HepG2 (cell line): Measurements from ENCODE around the gene DYNLT2B. TPM values are rescaled to one million over a fixed set of nuclear protein-coding genes. Genes with fewer than 3 reads are reported as not detected.

Experiments
- ATAC-seq: fragments of 200-7000 bp; cut with Tn5 transposase; 3 replicates; pipeline ENCODE4 v1.9.1; 2020; ENCODE audit warnings: mild to moderate bottlenecking, moderate library complexity
- BruUV-seq: library from RNA; stranded (reverse); fragments of 400-500 nt; replicated peaks from 2 replicates; lab custom pipeline; 2021; lab: Mats Ljungman, UMichigan
- CTCF ChIA-PET: fragments of 300-600 bp; formaldehyde crosslinking; extraction: SDS; loops from one replicate; lab custom pipeline; 2021; ENCODE audit warnings: low total read pairs, inconsistent platforms, low intra/inter-chr PET ratio; lab: Yijun Ruan, JAX
- POLR2A ChIA-PET: fragments of 350-600 bp; sonication (Branson Sonifier 250); formaldehyde crosslinking; loops from one replicate; lab custom pipeline; 2020; ENCODE audit warnings: antibody characterized with exemption, inconsistent platforms; lab: Yijun Ruan, JAX
- DNase-seq: peaks from one replicate; pipeline ENCODE4 v3.0.0-alpha.2; 2015; ENCODE audit warnings: low spot score
- FAIRE-seq: peaks from 3 replicates; lab custom pipeline; 2011; peaks lifted over from hg19 to GRCh38; lab: Jason Lieb, UNC
- H2AFZ ChIP-seq: one replicate; pipeline ENCODE4 v1.6.1; 2011; ENCODE audit warnings: low read length, inconsistent platforms
- H3K27ac ChIP-seq: fragments of 300-600 bp; 3 replicates; pipeline ENCODE4 v1.8.0; 2011; ENCODE audit warnings: mixed run types, mild to moderate bottlenecking, mixed read lengths, low read length, inconsistent platforms; ENCODE audit not compliant: insufficient read depth; ENCODE audit errors: extremely low read length
- H3K27me3 ChIP-seq, 2 experiments: fragments of 200-600 bp in 1 of 2; 2 replicates in 1 of 2; 3 replicates in 1 of 2; pipeline versions ENCODE4 v1.6.0 to v1.8.0; 2011; ENCODE audit warnings: low read length in 2 of 2, mild to moderate bottlenecking in 2 of 2, moderate library complexity in 2 of 2, inconsistent platforms in 1 of 2; ENCODE audit not compliant: insufficient read depth in 2 of 2, control insufficient read depth in 1 of 2
- H3K36me3 ChIP-seq, 2 experiments: fragments of 200-600 bp in 1 of 2; replicated peaks in 1 of 2; 2 replicates in 1 of 2; 3 replicates in 1 of 2; pipeline versions ENCODE4 v1.5.1 to v1.8.0; 2011; ENCODE audit warnings: low read length in 2 of 2, inconsistent platforms in 1 of 2; ENCODE audit not compliant: insufficient read depth in 2 of 2, control insufficient read depth in 1 of 2
- H3K4me1 ChIP-seq: 2 replicates; pipeline ENCODE4 v1.5.1; 2012; ENCODE audit warnings: low read length, inconsistent platforms; ENCODE audit not compliant: insufficient read depth
- H3K4me2 ChIP-seq: 2 replicates; pipeline ENCODE4 v1.6.0; 2011; ENCODE audit warnings: low read depth, low read length, inconsistent platforms
- H3K4me3 ChIP-seq, 3 experiments: fragments of 200-600 bp in 1 of 3; sonication (generic), shearing (Covaris generic) in 1 of 3; replicated peaks in 1 of 3; 2 replicates each; pipeline ENCODE4 v1.5.1; 2011 to 2016; ENCODE audit warnings: low read length in 3 of 3, inconsistent platforms in 2 of 3, low read depth in 2 of 3, mild to moderate bottlenecking in 2 of 3, control low read depth in 1 of 3, mixed read lengths in 1 of 3; ENCODE audit not compliant: insufficient read depth in 1 of 3
- H3K79me2 ChIP-seq: one replicate; pipeline ENCODE4 v1.6.1; 2011; ENCODE audit warnings: low read length, inconsistent platforms; ENCODE audit not compliant: insufficient read depth
- H3K9ac ChIP-seq: 2 replicates; pipeline ENCODE4 v1.6.0; 2011; ENCODE audit warnings: mild to moderate bottlenecking, low read depth, low read length, inconsistent platforms; ENCODE audit not compliant: insufficient read depth
- H3K9me3 ChIP-seq: 2 replicates; pipeline ENCODE4 v1.5.1; 2012; ENCODE audit warnings: mild to moderate bottlenecking, low read length
- H4K20me1 ChIP-seq: 2 replicates; pipeline ENCODE4 v1.6.0; 2011; ENCODE audit warnings: inconsistent platforms, mild to moderate bottlenecking, low read length, moderate library complexity; ENCODE audit not compliant: insufficient read depth
- BRCA1 ChIP-seq: sonication (generic); formaldehyde crosslinking; IDR thresholded peaks from 2 replicates; pipeline ENCODE4 v1.4.0; 2020; ENCODE audit warnings: missing genetic modification reagents
- ZNF589 ChIP-seq: sonication (generic); formaldehyde crosslinking; conservative IDR thresholded peaks from 2 replicates; pipeline ENCODE4 v1.8.0; 2022; ENCODE audit warnings: mild to moderate bottlenecking, moderate library complexity, missing genetic modification reagents
- WGBS: methylation state at CpG from one replicate; pipeline ENCODE4 v1.1.6; 2017; ENCODE audit warnings: low lambda C conversion rate; 5-methylcytosine and 5-hydroxymethylcytosine counted together
- in situ Hi-C: cut with HindIII; loops from 2 replicates; pipeline ENCODE4 v1.10.0; 2017; ENCODE audit warnings: low pct_unique_long_range_greater_than_20kb; ENCODE audit not compliant: extremely low pct_ligation_motif_present
- intact Hi-C: fragments of 100-400 bp; cut with micrococcal nuclease; formaldehyde crosslinking; loops from one replicate; pipeline ENCODE4 v1.10.0; 2022; ENCODE audit not compliant: unreplicated experiment
- polyA plus RNA-seq, 8 experiments: library from polyadenylated mRNA; depleted of rRNA in 3 of 8; stranded (reverse) in 7 of 8; unstranded in 1 of 8; fragments of >200 nt; fragmentation: Illumina TruSeq in 4 of 8; extraction: Trizol in 4 of 8; gene quantifications; 2 replicates each; pipeline versions ENCODE4 v1.2.1 to v1.2.3, GENCODE V29; 2011 to 2016; ENCODE audit warnings: low read depth in 4 of 8, missing spikeins in 1 of 8, mixed read lengths in 1 of 8; ENCODE audit not compliant: insufficient read depth in 1 of 8
- small RNA-seq, 3 experiments: library from RNA; depleted of rRNA; stranded (forward); fragments of <200 nt; gene quantifications; one replicate each; pipeline ENCODE3, GENCODE V24; 2012; ENCODE audit warnings: low read depth in 2 of 3, low replicate concordance in 1 of 3; ENCODE audit not compliant: insufficient read length in 3 of 3, insufficient read depth in 2 of 3
- total RNA-seq, 5 experiments: library from RNA; depleted of rRNA; stranded (reverse); fragments of >200 nt; fragmentation: Illumina TruSeq; extraction: Trizol; gene quantifications; 2 replicates each; pipeline ENCODE4 v1.2.3, GENCODE V29; 2016; ENCODE audit warnings: low read depth in 1 of 5

Gene DYNLT2B
- total and polyA plus RNA-seq, 2 of the 13 experiments (the other 11 are each of a cell fraction or from before 2014, with no cell fraction given), result 4.0 to 7.0 TPM

DNA sequence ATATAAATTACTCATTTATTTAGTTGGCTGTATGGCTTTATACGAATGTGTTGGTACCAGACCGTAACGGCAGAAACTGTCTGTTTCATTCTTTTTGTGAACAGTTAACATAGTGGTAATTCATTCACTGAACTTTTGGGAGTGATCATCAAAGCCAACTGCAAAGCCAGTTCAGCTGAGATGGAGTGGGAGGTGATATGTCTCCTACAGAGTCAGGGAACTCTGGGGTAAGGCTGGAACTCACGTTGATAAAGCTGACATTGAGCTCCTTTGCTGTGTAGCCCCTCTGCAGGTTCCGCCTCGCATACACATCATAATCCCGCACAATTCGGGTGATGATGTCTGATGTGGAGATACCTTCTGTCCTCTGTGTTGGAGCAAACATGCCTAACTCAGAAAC is 76.3 kb downstream of the DYNLT2B start:
- Histone ChIP-seq H3K27ac (no peak overlapping the region), H3K79me2 (no peaks in the 10 kb centered on the region), H3K9ac (no peak overlapping the region), H3K4me2 (no peak overlapping the region), H3K27me3 (no peaks in the 10 kb centered on the region), H3K4me3 (no peak overlapping the region), H2AFZ (no peak overlapping the region), H4K20me1 (no peaks in the 10 kb centered on the region), H3K9me3 (no peaks in the 10 kb centered on the region), H3K36me3 (peaks cover 11 to 57% of the 10 kb centered on the region in 2 experiments), H3K4me1 (peaks cover 8% of the 10 kb centered on the region)
- ChIA-PET POLR2A (no interaction called here), CTCF (no interaction called here)
- no TSS peak for BruUV-seq
- DNase-seq (no peak), FAIRE-seq (no peak), ATAC-seq (no peak)
- no peak for TF ChIP-seq BRCA1 (CRISPR knock-in tag)
- no peak for TF ChIP-seq ZNF589 (CRISPR knock-in tag)
- intact Hi-C loops (no loop called here), in situ Hi-C loops (loop anchor here (10.0 kb wide), 1 partner anchor 193 kb away; the partner anchor contains the start of gene UBXN7)
- 93% methylated on average over 7 of the region's 8 CpGs for WGBS

Small RNA genes lying within 50 kb of the gene (small RNA-seq; reads per million reads assigned to genes)
- gene AC069257.2 (0 reads per million in 3 experiments), gene RNU6-910P (0 reads per million in 3 experiments)

Other genes starting within 250 kb of the DYNLT2B start
- gene TFRC, start 236.2 kb downstream of the DYNLT2B start, total RNA-seq (2016; rRNA removed; fragmentation: Illumina TruSeq; extraction: Trizol), result 176 and 274 TPM in 2 replicates
- gene TFRC, start 236.2 kb downstream of the DYNLT2B start, polyA plus RNA-seq (2011; rRNA removed), result 171 and 188 TPM in 2 replicates
- gene ZDHHC19, start 106.8 kb downstream of the DYNLT2B start, total RNA-seq (2016; rRNA removed; fragmentation: Illumina TruSeq; extraction: Trizol), result 0.22 TPM in 1 of 2 replicates, not detected in the other
- 0.53 and 0.97 TPM in 2 replicates for gene ZDHHC19, start 106.8 kb downstream of the DYNLT2B start, polyA plus RNA-seq (2011; rRNA removed)
- 3.8 and 4.3 TPM in 2 replicates for gene SLC51A, start 101.7 kb downstream of the DYNLT2B start, total RNA-seq (2016; rRNA removed; fragmentation: Illumina TruSeq; extraction: Trizol)
- 48.8 and 96.4 TPM in 2 replicates for gene SLC51A, start 101.7 kb downstream of the DYNLT2B start, polyA plus RNA-seq (2011; rRNA removed)
- gene PCYT1A, start 30.5 kb downstream of the DYNLT2B start, total RNA-seq (2016; rRNA removed; fragmentation: Illumina TruSeq; extraction: Trizol), result 45.3 and 53.2 TPM in 2 replicates
- 26.4 and 28.5 TPM in 2 replicates for gene PCYT1A, start 30.5 kb downstream of the DYNLT2B start, polyA plus RNA-seq (2011; rRNA removed)
- gene TM4SF19, start 20.1 kb upstream of the DYNLT2B start, total RNA-seq (2016; rRNA removed; fragmentation: Illumina TruSeq; extraction: Trizol), result not detected in 2 replicates
- gene TM4SF19, start 20.1 kb upstream of the DYNLT2B start, polyA plus RNA-seq (2011; rRNA removed), result 0.05 and 0.36 TPM in 2 replicates
- 12.5 and 21.5 TPM in 2 replicates for gene UBXN7, start 114.2 kb upstream of the DYNLT2B start, total RNA-seq (2016; rRNA removed; fragmentation: Illumina TruSeq; extraction: Trizol)
- gene UBXN7, start 114.2 kb upstream of the DYNLT2B start, polyA plus RNA-seq (2011; rRNA removed), result 11.6 and 15.9 TPM in 2 replicates
- 22.9 and 28.8 TPM in 2 replicates for gene RNF168, start 185.5 kb upstream of the DYNLT2B start, total RNA-seq (2016; rRNA removed; fragmentation: Illumina TruSeq; extraction: Trizol)
- 3.4 and 3.7 TPM in 2 replicates for gene RNF168, start 185.5 kb upstream of the DYNLT2B start, polyA plus RNA-seq (2011; rRNA removed)
- not detected in 2 replicates for gene SMCO1, start 197.1 kb upstream of the DYNLT2B start, total RNA-seq (2016; rRNA removed; fragmentation: Illumina TruSeq; extraction: Trizol)
- not detected in 2 replicates for gene SMCO1, start 197.1 kb upstream of the DYNLT2B start, polyA plus RNA-seq (2011; rRNA removed)